VCaP (cell line): Measurements from ENCODE around the gene CEP41.

Experiments used
- H3K27ac ChIP-seq: fragments of 450-650 bp; 2 replicates; pipeline ENCODE4 v1.5.1; 2017
- TF ChIP-seq, protein P1 (sequence below): fragments of 450-650 bp; conservative IDR thresholded peaks from 2 replicates; pipeline ENCODE4 v1.5.1; 2017; ENCODE audit warnings: mild to moderate bottlenecking, moderate library complexity

The CEP41 gene

DNA sequence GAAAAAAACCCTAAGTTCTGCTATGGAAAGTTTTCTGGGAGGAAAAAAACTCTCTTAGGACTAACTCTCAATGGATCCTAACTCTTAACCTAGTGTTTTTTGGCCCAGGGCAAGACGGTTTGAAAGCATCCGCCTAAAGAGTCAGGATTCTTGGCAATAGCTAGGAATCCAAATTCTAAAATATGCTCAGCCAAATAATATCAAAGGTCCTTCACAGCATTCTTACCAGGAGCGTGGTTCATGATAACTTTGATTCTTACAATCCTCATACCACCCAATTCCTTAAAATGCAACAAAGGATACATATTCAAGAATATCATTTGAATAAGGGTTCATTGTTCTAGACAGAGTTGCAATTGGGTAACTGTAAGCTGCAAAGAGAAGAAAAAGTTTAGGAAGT lies 39.2 kb downstream of the CEP41 start:
- TF ChIP-seq, protein P1, sequence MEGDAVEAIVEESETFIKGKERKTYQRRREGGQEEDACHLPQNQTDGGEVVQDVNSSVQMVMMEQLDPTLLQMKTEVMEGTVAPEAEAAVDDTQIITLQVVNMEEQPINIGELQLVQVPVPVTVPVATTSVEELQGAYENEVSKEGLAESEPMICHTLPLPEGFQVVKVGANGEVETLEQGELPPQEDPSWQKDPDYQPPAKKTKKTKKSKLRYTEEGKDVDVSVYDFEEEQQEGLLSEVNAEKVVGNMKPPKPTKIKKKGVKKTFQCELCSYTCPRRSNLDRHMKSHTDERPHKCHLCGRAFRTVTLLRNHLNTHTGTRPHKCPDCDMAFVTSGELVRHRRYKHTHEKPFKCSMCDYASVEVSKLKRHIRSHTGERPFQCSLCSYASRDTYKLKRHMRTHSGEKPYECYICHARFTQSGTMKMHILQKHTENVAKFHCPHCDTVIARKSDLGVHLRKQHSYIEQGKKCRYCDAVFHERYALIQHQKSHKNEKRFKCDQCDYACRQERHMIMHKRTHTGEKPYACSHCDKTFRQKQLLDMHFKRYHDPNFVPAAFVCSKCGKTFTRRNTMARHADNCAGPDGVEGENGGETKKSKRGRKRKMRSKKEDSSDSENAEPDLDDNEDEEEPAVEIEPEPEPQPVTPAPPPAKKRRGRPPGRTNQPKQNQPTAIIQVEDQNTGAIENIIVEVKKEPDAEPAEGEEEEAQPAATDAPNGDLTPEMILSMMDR: no peak
- no peak overlapping the region for H3K27ac ChIP-seq

DNA sequence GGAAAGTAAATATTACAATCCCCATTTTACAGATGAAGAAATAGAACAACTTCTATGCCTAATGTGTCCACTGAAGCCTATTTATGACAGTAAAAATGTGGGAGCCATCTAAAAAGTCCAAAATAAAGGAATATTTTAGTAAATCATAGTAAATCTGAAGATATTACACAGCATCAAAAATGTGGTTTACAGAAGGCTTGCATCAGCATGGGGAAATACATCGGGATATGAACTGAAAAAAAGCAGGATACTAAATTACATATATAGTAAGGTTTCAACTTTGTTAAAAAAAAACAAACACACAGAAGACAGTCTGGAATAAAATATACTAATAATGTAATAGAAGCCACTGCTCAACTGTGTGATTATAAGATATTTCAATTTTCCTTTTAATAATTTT lies 39.7 kb downstream of the CEP41 start:
- TF ChIP-seq, protein P1: no peak
- no peak overlapping the region for H3K27ac ChIP-seq

- TF ChIP-seq, protein P1: no peak
- no peak overlapping the region for H3K27ac ChIP-seq
Observed at GRCh38 chr7:130400120-130400572, 40.7 kb downstream of the CEP41 start.

GRCh38 chr7:130398526-130399090 lies 42.2 kb downstream of the CEP41 start:
- H3K27ac ChIP-seq: no peak overlapping the region
- TF ChIP-seq, protein P1: no peak

- no peak overlapping the region for H3K27ac ChIP-seq
Observed at GRCh38 chr7:130397758-130398073, 43.1 kb downstream of the CEP41 start.

GRCh38 chr7:130397051-130397757 lies 43.6 kb downstream of the CEP41 start:
- H3K27ac ChIP-seq: no peak overlapping the region
- TF ChIP-seq, protein P1: no peak

More at GRCh38 chr7:130397758-130398073, 43.1 kb downstream of the CEP41 start:
- TF ChIP-seq, protein P1: no peak

GRCh38 chr7:130396109-130396508 lies 44.7 kb downstream of the CEP41 start:
- H3K27ac ChIP-seq: no peak overlapping the region
- TF ChIP-seq, protein P1: no peak
